Measurements from ENCODE around the gene JARID2. TPM values are rescaled to one million over a fixed set of nuclear protein-coding genes. Genes with fewer than 3 reads are reported as not detected.

JARID2 gene
- total RNA-seq, 4 donors from 2014 or later, result 20.0 to 29.4 (median 23.9) TPM

DNA sequence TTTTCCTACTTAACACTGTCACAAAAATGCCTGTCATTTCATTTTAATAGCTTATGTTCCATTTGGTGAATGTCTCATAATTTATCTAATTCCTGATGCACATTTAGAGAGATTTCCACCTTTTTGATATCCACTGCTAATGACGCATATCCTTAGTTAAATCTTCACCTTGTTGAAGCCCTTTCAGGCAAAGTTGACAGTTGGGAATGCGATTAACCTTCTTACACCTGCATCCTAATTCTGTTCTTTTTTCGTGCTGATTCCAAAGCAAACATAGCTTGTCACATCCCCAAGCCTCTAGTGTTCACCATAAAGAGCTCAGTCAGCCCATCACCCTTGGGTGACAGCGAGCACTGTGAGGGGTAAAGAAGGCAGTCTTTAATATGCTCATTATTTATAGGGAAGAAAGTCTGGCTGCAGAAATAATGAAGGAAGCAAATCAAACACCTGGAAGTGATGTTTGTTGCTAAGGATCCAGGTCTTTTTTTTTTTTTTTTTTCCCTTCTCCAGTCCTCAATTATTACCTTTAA, 211.3 kb downstream of the JARID2 start:
- H3K27me3 ChIP-seq, result no peaks in the 10 kb centered on the region
- TF ChIP-seq, protein P1, sequence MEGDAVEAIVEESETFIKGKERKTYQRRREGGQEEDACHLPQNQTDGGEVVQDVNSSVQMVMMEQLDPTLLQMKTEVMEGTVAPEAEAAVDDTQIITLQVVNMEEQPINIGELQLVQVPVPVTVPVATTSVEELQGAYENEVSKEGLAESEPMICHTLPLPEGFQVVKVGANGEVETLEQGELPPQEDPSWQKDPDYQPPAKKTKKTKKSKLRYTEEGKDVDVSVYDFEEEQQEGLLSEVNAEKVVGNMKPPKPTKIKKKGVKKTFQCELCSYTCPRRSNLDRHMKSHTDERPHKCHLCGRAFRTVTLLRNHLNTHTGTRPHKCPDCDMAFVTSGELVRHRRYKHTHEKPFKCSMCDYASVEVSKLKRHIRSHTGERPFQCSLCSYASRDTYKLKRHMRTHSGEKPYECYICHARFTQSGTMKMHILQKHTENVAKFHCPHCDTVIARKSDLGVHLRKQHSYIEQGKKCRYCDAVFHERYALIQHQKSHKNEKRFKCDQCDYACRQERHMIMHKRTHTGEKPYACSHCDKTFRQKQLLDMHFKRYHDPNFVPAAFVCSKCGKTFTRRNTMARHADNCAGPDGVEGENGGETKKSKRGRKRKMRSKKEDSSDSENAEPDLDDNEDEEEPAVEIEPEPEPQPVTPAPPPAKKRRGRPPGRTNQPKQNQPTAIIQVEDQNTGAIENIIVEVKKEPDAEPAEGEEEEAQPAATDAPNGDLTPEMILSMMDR (IDR thresholded peaks at IDR 0.05), result no peak
- TF ChIP-seq POLR2AphosphoS5 (IDR thresholded peaks at IDR 0.05), result no peak
- H3K9me3 ChIP-seq, result no peaks in the 10 kb centered on the region
- H3K4me1 ChIP-seq, result peaks cover 44% of the 10 kb centered on the region
- WGBS, result 79% methylated on average over 4 of the region's 4 CpGs
- H3K36me3 ChIP-seq, result no peaks in the 10 kb centered on the region
- H3K27ac ChIP-seq, result no peak overlapping the region
- DNase-seq (ENCODE audit: low spot score in 2 of 2), result no peak
- H3K4me3 ChIP-seq, result no peak overlapping the region

DNA sequence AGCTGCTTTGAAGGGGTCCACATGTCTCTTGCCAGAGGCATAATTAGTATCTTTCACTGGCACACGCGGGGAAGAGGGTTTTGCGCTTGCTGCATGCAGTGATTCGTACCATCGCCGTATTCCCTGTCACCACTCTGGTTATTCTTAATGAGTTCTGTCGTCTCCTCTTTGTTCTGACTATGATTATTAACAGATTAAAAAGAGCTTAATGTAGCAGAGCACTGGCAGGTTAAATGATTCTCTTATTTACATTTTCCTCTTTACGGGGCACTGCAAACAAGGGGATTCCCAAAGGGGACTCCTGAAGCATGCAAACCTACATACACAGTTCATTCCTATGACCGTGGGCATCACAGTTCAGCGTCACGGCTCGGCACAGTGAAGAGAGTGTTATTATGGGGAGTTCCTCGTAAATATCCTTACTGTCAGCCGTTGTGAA, 212.2 kb downstream of the JARID2 start:
- Histone ChIP-seq H3K4me3 (no peak overlapping the region), H3K36me3 (no peaks in the 10 kb centered on the region), H3K4me1 (peaks cover 45% of the 10 kb centered on the region), H3K9me3 (no peaks in the 10 kb centered on the region), H3K27me3 (no peaks in the 10 kb centered on the region), H3K27ac (no peak overlapping the region)
- WGBS, result 75% methylated on average over 14 of the region's 14 CpGs
- TF ChIP-seq POLR2AphosphoS5 (IDR thresholded peaks at IDR 0.05), result no peak
- DNase-seq (ENCODE audit: low spot score in 2 of 2), result no peak

DNA sequence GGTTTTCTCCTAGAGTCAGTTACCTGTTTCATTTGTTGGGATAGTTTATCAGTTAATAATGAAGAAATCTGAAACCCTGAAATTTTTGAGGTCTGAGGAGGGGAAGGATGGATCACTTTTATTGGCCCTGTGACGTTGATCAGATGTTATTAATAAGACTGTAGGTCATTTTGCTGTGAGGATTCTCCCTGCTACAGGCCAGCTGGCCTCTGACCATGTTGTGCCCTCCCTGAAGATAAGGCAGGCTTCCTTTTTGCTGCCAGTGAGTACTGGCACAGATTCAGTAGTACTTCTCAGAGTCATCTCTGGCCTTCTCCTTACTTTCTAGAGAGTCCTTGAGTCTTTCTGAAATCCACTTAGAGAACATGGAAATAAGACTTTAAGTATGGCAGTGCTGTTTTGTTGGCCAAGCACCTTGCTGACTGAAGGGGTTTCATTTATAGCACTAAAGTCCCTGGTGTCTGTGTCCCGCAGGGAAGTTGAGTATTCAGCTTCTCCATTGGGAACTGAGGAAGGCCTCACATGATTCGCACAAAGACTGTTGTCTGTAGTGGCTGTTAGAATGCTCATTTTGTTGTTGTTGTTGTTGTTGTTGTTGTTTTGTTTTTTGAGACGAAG, 214.3 kb downstream of the JARID2 start:
- WGBS, result 87% methylated on average over 4 of the region's 4 CpGs
- Histone ChIP-seq H3K4me1 (peaks cover 37% of the 10 kb centered on the region), H3K27me3 (no peaks in the 10 kb centered on the region), H3K9me3 (no peaks in the 10 kb centered on the region), H3K27ac (no peak overlapping the region), H3K36me3 (no peaks in the 10 kb centered on the region), H3K4me3 (no peak overlapping the region)
- TF ChIP-seq POLR2AphosphoS5 (IDR thresholded peaks at IDR 0.05) (no peak), POLR2A (IDR thresholded peaks at IDR 0.05) (no peak), EP300 (IDR thresholded peaks at IDR 0.05) (no peak)
- TF ChIP-seq, protein P1 (IDR thresholded peaks at IDR 0.05), result no peak
- DNase-seq (ENCODE audit: low spot score in 2 of 2), result no peak

DNA sequence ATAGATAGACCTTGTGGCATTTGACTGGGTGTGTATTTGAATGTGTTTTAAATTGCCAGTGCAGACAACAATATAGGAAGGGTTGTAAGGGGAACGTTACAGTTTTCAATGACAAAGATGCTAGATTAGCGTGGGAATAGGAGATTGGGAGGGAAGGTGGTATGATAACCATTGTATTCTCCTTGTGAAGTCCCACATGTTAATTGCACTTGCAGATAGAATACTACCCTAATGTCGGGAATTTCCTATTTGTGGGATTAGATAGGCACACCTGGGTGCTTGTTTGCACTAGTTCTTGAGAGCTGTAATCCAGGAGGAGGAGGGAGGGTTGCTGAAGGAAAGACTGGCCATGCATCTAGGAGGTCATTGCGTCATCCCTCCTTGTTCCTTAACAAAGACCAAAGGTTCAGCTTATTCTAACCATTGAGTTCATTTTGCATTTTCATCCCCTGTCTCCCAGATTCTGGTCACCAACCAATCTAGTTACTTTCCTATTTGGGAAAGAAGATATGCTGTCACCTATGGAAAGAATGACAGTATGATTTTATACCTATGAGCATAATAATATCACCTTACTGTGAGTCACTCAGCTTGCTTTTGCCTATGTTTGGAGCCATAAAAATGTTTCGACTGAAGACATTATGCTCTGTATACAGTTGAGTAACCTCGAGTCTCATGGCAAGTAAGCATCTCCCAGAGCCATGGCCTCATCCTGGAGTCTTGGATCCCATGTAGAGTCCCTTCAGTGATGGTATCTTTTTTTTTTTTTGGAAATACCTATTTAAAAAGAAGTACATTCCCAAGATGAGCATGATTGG, 215.5 kb downstream of the JARID2 start:
- Histone ChIP-seq H3K27me3 (no peaks in the 10 kb centered on the region), H3K36me3 (no peaks in the 10 kb centered on the region), H3K4me3 (no peak overlapping the region), H3K4me1 (peaks cover 31% of the 10 kb centered on the region), H3K9me3 (no peaks in the 10 kb centered on the region), H3K27ac (no peak overlapping the region)
- TF ChIP-seq EP300 (IDR thresholded peaks at IDR 0.05) (no peak), POLR2A (IDR thresholded peaks at IDR 0.05) (no peak), POLR2AphosphoS5 (IDR thresholded peaks at IDR 0.05) (no peak)
- TF ChIP-seq, protein P1 (IDR thresholded peaks at IDR 0.05), result no peak
- no peak for DNase-seq (ENCODE audit: low spot score in 2 of 2)
- WGBS, result 88% methylated on average over 6 of the region's 6 CpGs

DNA sequence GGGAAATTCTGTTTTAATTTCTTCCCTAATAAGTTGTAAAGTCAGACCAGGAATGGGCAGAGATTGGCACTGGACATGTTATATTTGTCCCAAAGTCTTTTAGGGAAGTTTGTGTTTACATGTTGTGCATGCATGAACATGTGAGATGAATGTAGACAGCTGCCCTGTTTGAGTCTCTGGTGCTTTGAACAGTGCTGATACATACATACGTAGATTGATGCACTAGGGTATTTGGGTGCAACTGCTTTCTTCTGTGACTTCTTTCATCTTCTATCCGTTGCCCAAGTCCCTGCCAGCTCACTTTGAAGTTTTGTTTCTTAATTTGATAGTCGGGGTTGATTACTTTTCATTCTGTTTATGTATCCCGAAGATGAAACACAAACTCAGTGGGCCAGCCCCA, 216.4 kb downstream of the JARID2 start:
- H3K27me3 ChIP-seq, result no peaks in the 10 kb centered on the region
- H3K4me3 ChIP-seq, result no peak overlapping the region
- H3K4me1 ChIP-seq, result peaks cover 28% of the 10 kb centered on the region
- TF ChIP-seq POLR2A (IDR thresholded peaks at IDR 0.05), result no peak
- no peak for TF ChIP-seq POLR2AphosphoS5 (IDR thresholded peaks at IDR 0.05)
- TF ChIP-seq EP300 (IDR thresholded peaks at IDR 0.05), result no peak
- TF ChIP-seq, protein P1 (IDR thresholded peaks at IDR 0.05), result no peak
- H3K9me3 ChIP-seq, result no peaks in the 10 kb centered on the region
- no peak overlapping the region for H3K27ac ChIP-seq
- 32% methylated on average over 4 of the region's 4 CpGs for WGBS
- H3K36me3 ChIP-seq, result no peaks in the 10 kb centered on the region
- no peak for DNase-seq (ENCODE audit: low spot score in 2 of 2)

All from suprapubic skin (tissue), 4 donors.